Activated CD8-positive, alpha-beta memory T cell treated with anti-CD3 and anti-CD28 coated beads, Interleukin-2, amount 10 ng/mL, durations not matched to agents 7 days and 5 days (primary cell): ENCODE data around the gene TGFBR3. TPM values are rescaled to one million over a fixed set of nuclear protein-coding genes. Genes with fewer than 3 reads are reported as not detected.

Experiments used
- ATAC-seq: fragments of 150-1000 bp; cut with Tn5 transposase; one replicate; pipeline ENCODE4 v1.10.0; 2021; ENCODE audit warnings: moderate library complexity
- CTCF ChIA-PET: fragments of 350-600 bp; sonication (Branson Sonifier 250); formaldehyde crosslinking; loops from one replicate; lab custom pipeline; 2021; ENCODE audit warnings: antibody characterized with exemption; lab: Charles Lee
- DNase-seq: peaks from one replicate; pipeline ENCODE4 v3.0.0-alpha.2; 2020
- H3K27ac Mint-ChIP-seq: one replicate; pipeline ENCODE4 v1.8.0; 2021; ENCODE audit warnings: mild to moderate bottlenecking, mixed read lengths
- H3K27me3 Mint-ChIP-seq: one replicate; pipeline ENCODE4 v1.8.0; 2021; ENCODE audit warnings: mixed read lengths
- H3K36me3 Mint-ChIP-seq: one replicate; pipeline ENCODE4 v1.8.0; 2021; ENCODE audit warnings: mild to moderate bottlenecking, mixed read lengths
- H3K4me1 Mint-ChIP-seq: one replicate; pipeline ENCODE4 v1.8.0; 2021; ENCODE audit warnings: mixed read lengths
- H3K4me3 Mint-ChIP-seq: one replicate; pipeline ENCODE4 v1.8.0; 2021; ENCODE audit warnings: mild to moderate bottlenecking, moderate library complexity, mixed read lengths
- H3K9me3 Mint-ChIP-seq: one replicate; pipeline ENCODE4 v1.8.0; 2022; ENCODE audit warnings: low read depth, mixed read lengths
- total RNA-seq, 2 experiments: library from RNA; stranded (reverse); gene quantifications; one replicate each; pipeline ENCODE4 v1.2.3, GENCODE V29; 2021

The TGFBR3 gene
- total RNA-seq, 2 experiments from 2014 or later, result 10.4 to 25.8 TPM

- H3K4me1 Mint-ChIP-seq, result peaks cover 5% of the 10 kb centered on the region
- no peak overlapping the region for H3K4me3 Mint-ChIP-seq
- ATAC-seq (no peak), DNase-seq (no peak)
- H3K36me3 Mint-ChIP-seq, result peaks cover 11% of the 10 kb centered on the region
- H3K27me3 Mint-ChIP-seq, result no peaks in the 10 kb centered on the region
- no peak overlapping the region for H3K27ac Mint-ChIP-seq
- CTCF ChIA-PET, result interaction anchor here (1.1 to 1.4 kb wide), 3 partner anchors 10 to 253 kb away, joined by 3 read pairs; no protein-coding TSS in a partner anchor
- H3K9me3 Mint-ChIP-seq, result no peaks in the 10 kb centered on the region
Observed at GRCh38 chr1:91781901-91782622, 103.9 kb downstream of the TGFBR3 start.

GRCh38 chr1:91781371-91781825 is 104.6 kb downstream of the TGFBR3 start:
- Mint-ChIP-seq H3K9me3 (no peaks in the 10 kb centered on the region), H3K27ac (no peak overlapping the region), H3K4me3 (no peak overlapping the region), H3K4me1 (peaks cover 5% of the 10 kb centered on the region), H3K36me3 (peaks cover 11% of the 10 kb centered on the region), H3K27me3 (no peaks in the 10 kb centered on the region)
- DNase-seq, result no peak
- no peak for ATAC-seq
- CTCF ChIA-PET, result interaction anchor here (1.2 to 1.4 kb wide), 2 partner anchors 10 to 252 kb away, joined by 3 read pairs; no protein-coding TSS in a partner anchor

GRCh38 chr1:91779548-91780021 is 106.4 kb downstream of the TGFBR3 start:
- H3K4me3 Mint-ChIP-seq, result no peak overlapping the region
- CTCF ChIA-PET, result no interaction called here
- ATAC-seq (no peak), DNase-seq (no peak)
- no peaks in the 10 kb centered on the region for H3K27me3 Mint-ChIP-seq
- peaks cover 5% of the 10 kb centered on the region for H3K4me1 Mint-ChIP-seq
- peaks cover 10% of the 10 kb centered on the region for H3K36me3 Mint-ChIP-seq
- no peak overlapping the region for H3K27ac Mint-ChIP-seq
- H3K9me3 Mint-ChIP-seq, result no peaks in the 10 kb centered on the region

- CTCF ChIA-PET, result no interaction called here
- H3K9me3 Mint-ChIP-seq, result no peaks in the 10 kb centered on the region
Observed at GRCh38 chr1:91778964-91779363, 107.0 kb downstream of the TGFBR3 start.

GRCh38 chr1:91777630-91778300 is 108.2 kb downstream of the TGFBR3 start:
- Mint-ChIP-seq H3K27me3 (no peaks in the 10 kb centered on the region), H3K4me3 (no peak overlapping the region), H3K9me3 (no peaks in the 10 kb centered on the region), H3K27ac (no peak overlapping the region), H3K36me3 (peaks cover 11% of the 10 kb centered on the region), H3K4me1 (peaks cover 5% of the 10 kb centered on the region)
- DNase-seq (no peak), ATAC-seq (no peak)
- CTCF ChIA-PET, result no interaction called here

More at GRCh38 chr1:91778964-91779363, 107.0 kb downstream of the TGFBR3 start:
- Mint-ChIP-seq H3K36me3 (peaks cover 12% of the 10 kb centered on the region), H3K4me1 (peaks cover 5% of the 10 kb centered on the region), H3K4me3 (no peak overlapping the region), H3K27ac (no peak overlapping the region), H3K27me3 (no peaks in the 10 kb centered on the region)
- DNase-seq (no peak), ATAC-seq (no peak)

- CTCF ChIA-PET, result interaction anchor here (0.8 kb wide), 1 partner anchor 43 kb away, joined by 3 read pairs; no protein-coding TSS in a partner anchor
- Mint-ChIP-seq H3K9me3 (no peaks in the 10 kb centered on the region), H3K4me1 (peaks cover 5% of the 10 kb centered on the region), H3K4me3 (no peak overlapping the region), H3K27me3 (no peaks in the 10 kb centered on the region), H3K36me3 (peaks cover 10% of the 10 kb centered on the region), H3K27ac (no peak overlapping the region)
- ATAC-seq (no peak), DNase-seq (no peak)
Observed at GRCh38 chr1:91777196-91777595, 108.8 kb downstream of the TGFBR3 start.

GRCh38 chr1:91776068-91776794 is 109.7 kb downstream of the TGFBR3 start:
- Mint-ChIP-seq H3K27me3 (no peaks in the 10 kb centered on the region), H3K4me3 (no peak overlapping the region), H3K36me3 (peaks cover 10% of the 10 kb centered on the region), H3K4me1 (peaks cover 3% of the 10 kb centered on the region), H3K27ac (no peak overlapping the region), H3K9me3 (no peaks in the 10 kb centered on the region)
- ATAC-seq (no peak), DNase-seq (no peak)
- CTCF ChIA-PET, result interaction anchor here (0.8 kb wide), 1 partner anchor 44 kb away, joined by 3 read pairs; no protein-coding TSS in a partner anchor

GRCh38 chr1:91775227-91775626 is 110.7 kb downstream of the TGFBR3 start:
- Mint-ChIP-seq H3K27ac (no peak overlapping the region), H3K36me3 (peaks cover 11% of the 10 kb centered on the region)
- CTCF ChIA-PET, result no interaction called here

GRCh38 chr1:91774520-91775203 is 111.3 kb downstream of the TGFBR3 start:
- H3K4me1 Mint-ChIP-seq, result peaks cover 3% of the 10 kb centered on the region
- no peaks in the 10 kb centered on the region for H3K9me3 Mint-ChIP-seq
- peaks cover 10% of the 10 kb centered on the region for H3K36me3 Mint-ChIP-seq
- H3K4me3 Mint-ChIP-seq, result no peak overlapping the region
- CTCF ChIA-PET, result no interaction called here
- ATAC-seq (no peak), DNase-seq (no peak)
- H3K27ac Mint-ChIP-seq, result no peak overlapping the region
- no peaks in the 10 kb centered on the region for H3K27me3 Mint-ChIP-seq

More at GRCh38 chr1:91775227-91775626, 110.7 kb downstream of the TGFBR3 start:
- Mint-ChIP-seq H3K27me3 (no peaks in the 10 kb centered on the region), H3K4me3 (no peak overlapping the region), H3K4me1 (peaks cover 3% of the 10 kb centered on the region), H3K9me3 (no peaks in the 10 kb centered on the region)
- ATAC-seq (no peak), DNase-seq (no peak)

GRCh38 chr1:91771717-91772116 is 114.2 kb downstream of the TGFBR3 start:
- Mint-ChIP-seq H3K4me3 (no peak overlapping the region), H3K27ac (no peak overlapping the region)
- CTCF ChIA-PET, result interaction anchor here (0.7 kb wide), 1 partner anchor 40 kb away, joined by 3 read pairs; no protein-coding TSS in a partner anchor

GRCh38 chr1:91770667-91771268 is 115.2 kb downstream of the TGFBR3 start:
- H3K36me3 Mint-ChIP-seq, result peaks cover 12% of the 10 kb centered on the region
- CTCF ChIA-PET, result no interaction called here
- no peaks in the 10 kb centered on the region for H3K9me3 Mint-ChIP-seq
- no peak for ATAC-seq
- peaks cover 7% of the 10 kb centered on the region for H3K4me1 Mint-ChIP-seq
- no peaks in the 10 kb centered on the region for H3K27me3 Mint-ChIP-seq
- DNase-seq, result no peak
- H3K27ac Mint-ChIP-seq, result no peak overlapping the region
- H3K4me3 Mint-ChIP-seq, result no peak overlapping the region

More at GRCh38 chr1:91771717-91772116, 114.2 kb downstream of the TGFBR3 start:
- DNase-seq (no peak), ATAC-seq (no peak)
- H3K36me3 Mint-ChIP-seq, result peaks cover 12% of the 10 kb centered on the region
- H3K27me3 Mint-ChIP-seq, result no peaks in the 10 kb centered on the region
- no peaks in the 10 kb centered on the region for H3K9me3 Mint-ChIP-seq
- H3K4me1 Mint-ChIP-seq, result peaks cover 7% of the 10 kb centered on the region

GRCh38 chr1:91769742-91770141 is 116.2 kb downstream of the TGFBR3 start:
- no peak overlapping the region for H3K27ac Mint-ChIP-seq
- H3K4me1 Mint-ChIP-seq, result peaks cover 4% of the 10 kb centered on the region
- ATAC-seq (no peak), DNase-seq (no peak)
- no peaks in the 10 kb centered on the region for H3K27me3 Mint-ChIP-seq
- no peaks in the 10 kb centered on the region for H3K9me3 Mint-ChIP-seq
- CTCF ChIA-PET, result interaction anchor here (1.1 kb wide), 1 partner anchor 13 kb away, joined by 3 read pairs; no protein-coding TSS in a partner anchor
- no peak overlapping the region for H3K4me3 Mint-ChIP-seq
- H3K36me3 Mint-ChIP-seq, result peaks cover 10% of the 10 kb centered on the region
